Peyer's patch (tissue), 4 donors: ENCODE measurements around the gene TCEAL2.

Experiments used
- POLR2A ChIP-seq, 2 donors: fragments of 450-650 bp; IDR thresholded peaks; one replicate each; pipeline ENCODE4 v1.5.1; 2017; ENCODE audit warnings: antibody characterized with exemption in 2 of 2, mild to moderate bottlenecking in 2 of 2, moderate library complexity in 2 of 2
- TF ChIP-seq, protein P1 (sequence below), 6 experiments: fragments of 450-650 bp in 4 of 6; fragments of 200-600 bp in 2 of 6; sonication (generic) in 1 of 6; IDR thresholded peaks; one replicate each; pipeline ENCODE4 v1.5.1; 2017 to 2019; ENCODE audit warnings: antibody characterized with exemption in 6 of 6, mild to moderate bottlenecking in 3 of 6, moderate library complexity in 1 of 6

DNA sequence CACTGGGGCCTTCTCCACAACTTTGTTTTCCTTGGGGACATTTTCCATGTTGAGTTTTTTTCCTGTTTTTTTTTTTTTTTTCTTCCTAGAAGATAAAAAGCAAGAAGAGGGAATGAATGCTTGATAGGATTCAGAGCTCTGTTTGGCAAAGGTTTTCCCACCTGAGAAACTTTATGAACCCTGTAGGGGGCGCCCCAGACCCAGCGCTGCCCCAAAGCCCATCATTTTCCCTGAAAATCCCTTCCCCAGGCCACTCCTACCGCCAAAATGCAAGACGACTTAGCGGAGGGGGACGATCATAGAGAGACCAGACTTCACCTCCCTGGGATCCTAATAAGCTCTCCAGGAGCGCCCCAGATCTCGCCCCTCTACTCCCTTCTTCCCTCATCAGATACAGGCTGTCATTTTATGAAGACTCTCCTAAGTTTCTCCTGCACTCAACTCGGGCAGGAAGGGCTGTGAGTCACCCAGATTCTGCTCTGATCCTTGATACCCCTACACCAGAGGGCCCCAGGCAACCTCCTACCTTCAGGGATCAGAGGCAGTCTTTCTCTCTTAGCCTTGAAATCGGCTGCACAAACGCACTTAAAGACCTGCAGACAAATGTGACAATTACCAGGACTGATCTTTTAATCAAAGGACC lies 28.9 kb downstream of the TCEAL2 start:
- no peak for TF ChIP-seq POLR2A (IDR thresholded peaks at IDR 0.05)
- TF ChIP-seq, protein P1, sequence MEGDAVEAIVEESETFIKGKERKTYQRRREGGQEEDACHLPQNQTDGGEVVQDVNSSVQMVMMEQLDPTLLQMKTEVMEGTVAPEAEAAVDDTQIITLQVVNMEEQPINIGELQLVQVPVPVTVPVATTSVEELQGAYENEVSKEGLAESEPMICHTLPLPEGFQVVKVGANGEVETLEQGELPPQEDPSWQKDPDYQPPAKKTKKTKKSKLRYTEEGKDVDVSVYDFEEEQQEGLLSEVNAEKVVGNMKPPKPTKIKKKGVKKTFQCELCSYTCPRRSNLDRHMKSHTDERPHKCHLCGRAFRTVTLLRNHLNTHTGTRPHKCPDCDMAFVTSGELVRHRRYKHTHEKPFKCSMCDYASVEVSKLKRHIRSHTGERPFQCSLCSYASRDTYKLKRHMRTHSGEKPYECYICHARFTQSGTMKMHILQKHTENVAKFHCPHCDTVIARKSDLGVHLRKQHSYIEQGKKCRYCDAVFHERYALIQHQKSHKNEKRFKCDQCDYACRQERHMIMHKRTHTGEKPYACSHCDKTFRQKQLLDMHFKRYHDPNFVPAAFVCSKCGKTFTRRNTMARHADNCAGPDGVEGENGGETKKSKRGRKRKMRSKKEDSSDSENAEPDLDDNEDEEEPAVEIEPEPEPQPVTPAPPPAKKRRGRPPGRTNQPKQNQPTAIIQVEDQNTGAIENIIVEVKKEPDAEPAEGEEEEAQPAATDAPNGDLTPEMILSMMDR (IDR thresholded peaks at IDR 0.05): peak in 2 of 6 experiments; percentile 9 to 10
